RCC 7860 (cell line): ENCODE results near the gene KDM4F.

Source experiments
- DNase-seq: peaks from one replicate; pipeline ENCODE4 v3.0.0-alpha.2; 2015; ENCODE audit warnings: low spot score
- FAIRE-seq: peaks from 2 replicates; lab custom pipeline; 2012; peaks lifted over from hg19 to GRCh38; lab: Jason Lieb, UNC

KDM4F gene

DNA sequence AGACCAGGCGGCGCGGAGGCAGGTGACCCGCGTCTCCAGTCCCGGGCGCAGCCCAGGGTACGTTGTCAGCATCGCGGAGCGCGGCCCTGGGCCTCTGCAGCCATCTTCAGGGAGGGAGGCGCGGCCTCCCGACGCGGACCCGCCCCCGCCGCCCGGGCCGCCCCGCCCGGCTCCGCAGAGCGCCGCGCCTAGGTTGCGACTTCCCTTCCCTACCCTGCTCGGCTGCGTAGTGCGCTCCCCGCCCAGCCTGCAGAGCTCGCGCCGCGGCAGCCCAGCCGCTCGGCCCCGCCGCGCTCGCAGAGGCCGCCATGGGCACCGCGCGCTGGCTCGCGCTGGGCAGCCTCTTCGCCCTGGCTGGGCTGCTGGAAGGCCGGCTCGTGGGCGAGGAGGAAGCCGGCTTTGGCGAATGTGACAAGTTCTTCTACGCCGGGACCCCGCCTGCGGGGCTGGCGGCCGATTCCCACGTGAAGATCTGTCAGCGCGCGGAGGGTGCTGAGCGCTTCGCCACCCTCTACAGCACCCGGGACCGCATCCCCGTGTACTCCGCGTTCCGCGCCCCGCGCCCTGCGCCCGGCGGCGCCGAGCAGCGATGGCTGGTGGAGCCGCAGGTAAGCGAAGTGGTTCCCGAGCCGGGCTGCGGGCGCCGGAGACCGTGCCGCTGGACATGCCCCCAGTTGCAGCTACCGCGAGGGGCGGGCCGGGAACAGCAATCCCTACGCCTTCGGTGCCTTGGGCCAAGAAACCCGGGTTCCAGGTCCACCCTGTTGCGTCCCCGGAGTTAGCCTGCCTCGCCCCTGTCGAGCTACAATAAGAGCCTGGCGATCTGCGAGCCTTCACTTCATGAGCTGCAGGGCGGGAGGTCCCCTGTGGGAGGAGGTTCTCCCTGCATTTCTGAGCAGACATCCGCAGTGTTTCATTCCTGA lies 40.7 kb downstream of the KDM4F start, which contains the start of gene ENDOD1:
Gene ENDOD1 (plus strand): TSS at position 227 of the 923 bp plus-strand sequence. CDS start 82 bp downstream, at position 309.
- FAIRE-seq = no peak
- DNase-seq = peak; percentile 50

DNA sequence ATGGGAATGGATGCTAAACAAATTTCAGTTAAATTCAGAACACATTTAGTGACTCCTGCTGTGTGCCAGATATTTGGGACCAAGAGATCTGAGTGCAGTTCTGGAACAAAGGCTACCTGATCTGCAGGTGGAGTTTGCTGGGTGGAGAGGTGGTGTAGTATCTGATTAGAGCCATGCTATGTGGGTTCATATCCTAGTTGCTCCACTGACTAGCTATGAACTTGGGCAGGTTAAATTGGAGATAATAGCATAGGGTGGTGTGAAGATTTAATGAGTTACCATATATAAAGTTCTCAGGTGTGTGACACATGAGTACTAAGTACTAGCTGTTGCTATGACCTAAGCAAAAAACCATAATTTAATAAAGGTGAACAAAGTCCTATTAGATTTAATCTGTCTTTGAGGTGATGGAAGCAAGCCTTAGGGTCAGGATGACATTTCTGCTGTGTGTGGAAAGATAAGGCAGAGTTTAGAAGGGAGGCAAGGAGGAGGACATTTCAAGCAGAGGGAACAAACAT lies 42.5 kb downstream of the KDM4F start:
- FAIRE-seq (no peak), DNase-seq (no peak)

DNA sequence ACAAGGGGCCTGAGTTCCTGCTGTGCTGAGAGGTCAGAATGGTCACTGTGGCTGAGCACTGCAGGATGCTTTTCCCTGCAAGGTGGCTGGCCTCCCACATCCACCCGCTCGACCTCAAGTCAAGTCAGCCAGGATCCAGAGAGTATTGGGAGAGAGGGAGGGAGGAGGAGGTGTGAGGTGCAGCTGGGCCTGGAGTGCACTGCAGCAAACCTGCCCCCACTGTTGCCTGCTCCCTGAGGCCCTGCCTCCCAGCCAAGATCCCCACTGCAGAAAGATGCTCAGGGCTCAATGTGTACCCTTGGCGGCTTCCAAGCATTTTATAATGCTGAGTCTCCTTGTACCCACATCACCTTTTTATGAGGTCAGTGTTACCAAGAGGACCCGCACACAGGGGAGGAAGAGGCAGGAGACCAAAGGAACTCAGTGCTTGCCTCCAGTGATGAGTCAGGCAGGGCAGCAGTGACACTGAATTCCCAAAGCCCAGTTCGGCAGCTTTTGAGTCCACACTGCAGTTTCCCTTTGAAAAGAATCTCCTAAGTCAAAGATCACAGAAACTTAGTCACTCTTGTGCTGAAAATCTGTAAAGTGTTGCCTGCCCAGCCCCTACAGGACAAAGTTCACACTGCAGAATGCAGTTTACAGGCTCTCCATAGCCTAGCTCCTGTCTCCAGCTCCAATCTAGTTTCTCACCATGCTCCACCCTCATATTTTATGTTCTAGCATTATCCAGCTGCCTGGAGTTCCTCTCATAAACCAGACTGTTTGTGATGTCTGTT lies 43.5 kb downstream of the KDM4F start:
- peak; percentile 65 for FAIRE-seq
- peak; percentile 85 for DNase-seq

DNA sequence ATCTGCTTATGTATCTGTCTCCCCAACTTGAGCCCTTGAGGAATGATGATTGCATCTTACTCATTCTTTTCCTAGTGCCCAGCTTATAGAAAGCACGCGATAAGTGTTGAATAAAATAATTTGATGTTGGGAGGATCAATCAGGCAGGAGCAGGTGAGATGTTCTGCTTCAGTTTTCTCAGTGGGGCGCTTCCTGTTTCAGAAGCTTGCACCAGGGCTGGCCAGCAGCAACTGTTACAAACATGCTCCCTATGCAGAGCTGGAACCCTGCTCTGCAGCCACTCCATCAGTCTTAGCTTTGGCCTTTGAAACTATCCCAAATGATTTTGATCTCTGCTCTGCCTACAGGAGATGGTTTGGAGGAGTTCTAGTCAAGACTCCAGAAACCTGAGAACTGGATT lies 44.3 kb downstream of the KDM4F start:
- DNase-seq = no peak
- no peak for FAIRE-seq

DNA sequence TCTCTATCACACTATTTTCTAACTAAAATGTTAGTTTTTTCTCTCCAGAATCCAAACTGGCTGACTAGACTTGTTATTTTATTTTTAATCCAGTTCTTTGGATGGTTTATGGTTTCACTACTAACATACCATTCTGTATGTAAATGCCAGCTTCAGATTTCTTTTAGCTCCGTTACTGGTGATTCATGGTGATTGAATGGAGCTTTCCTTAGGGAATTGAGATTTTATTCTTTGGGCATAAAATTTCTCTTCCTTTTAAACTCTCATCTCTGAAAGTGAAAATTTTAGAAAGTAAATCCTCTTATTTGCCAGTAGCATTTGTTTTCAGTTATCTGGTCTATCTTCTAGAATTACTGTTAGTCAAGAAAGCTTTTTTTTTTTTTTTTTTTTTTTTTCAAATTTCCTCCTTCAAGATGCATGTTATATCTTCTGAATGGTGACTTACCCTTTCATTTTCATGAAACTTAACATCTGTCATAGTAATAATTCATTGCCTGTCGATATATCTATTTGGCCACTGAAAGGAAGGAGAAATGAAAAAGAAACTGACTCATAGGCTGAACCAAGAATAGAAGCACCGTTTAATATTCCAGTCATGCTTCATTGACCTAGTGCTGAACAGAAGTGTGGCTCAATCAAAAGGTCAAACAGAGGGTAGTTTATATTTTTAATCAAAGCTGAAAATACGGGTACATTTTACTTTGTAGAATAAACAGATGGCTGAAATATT lies 46.8 kb downstream of the KDM4F start:
- DNase-seq (peak; percentile 10), FAIRE-seq (peak; percentile 60)

DNA sequence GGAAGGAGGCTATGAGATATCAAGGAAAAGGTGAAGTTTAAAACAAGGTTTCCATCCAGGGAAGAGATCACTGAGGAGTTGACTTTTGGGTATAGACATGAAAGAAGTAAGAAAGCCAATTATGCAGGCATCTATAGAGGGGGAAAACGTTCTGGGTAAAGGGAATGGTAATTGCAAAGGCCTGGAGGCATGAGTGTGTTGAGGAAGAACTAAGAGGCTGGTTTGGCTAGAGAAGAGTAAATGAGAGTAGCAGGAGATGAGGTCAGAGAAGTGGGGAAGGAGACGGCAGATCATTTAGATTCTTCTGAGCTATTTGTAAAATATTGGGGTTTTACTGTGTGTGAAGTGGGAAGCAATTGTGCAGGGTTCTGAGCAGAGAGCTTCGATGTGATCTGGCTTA lies 48.0 kb downstream of the KDM4F start:
- FAIRE-seq (no peak), DNase-seq (no peak)

DNA sequence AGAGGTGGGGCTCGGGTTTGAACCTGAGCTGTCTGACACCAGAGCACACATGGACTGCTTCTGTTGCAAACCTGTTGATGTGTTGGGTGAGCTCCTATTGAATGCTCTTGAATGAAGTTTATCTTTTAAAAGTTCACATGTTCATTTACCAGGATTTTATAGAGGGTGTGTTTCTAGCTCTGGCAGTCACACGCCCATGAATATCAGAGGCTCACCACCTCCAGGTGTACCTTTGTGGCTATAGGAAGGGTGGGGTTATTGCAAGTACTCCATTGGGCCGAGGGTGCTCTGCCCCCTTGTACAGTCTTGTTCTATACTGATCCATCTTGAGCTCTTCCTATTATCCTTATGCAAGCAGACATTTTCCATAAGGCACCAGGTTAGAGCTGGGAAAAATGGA lies 49.6 kb downstream of the KDM4F start:
- FAIRE-seq (no peak), DNase-seq (no peak)

DNA sequence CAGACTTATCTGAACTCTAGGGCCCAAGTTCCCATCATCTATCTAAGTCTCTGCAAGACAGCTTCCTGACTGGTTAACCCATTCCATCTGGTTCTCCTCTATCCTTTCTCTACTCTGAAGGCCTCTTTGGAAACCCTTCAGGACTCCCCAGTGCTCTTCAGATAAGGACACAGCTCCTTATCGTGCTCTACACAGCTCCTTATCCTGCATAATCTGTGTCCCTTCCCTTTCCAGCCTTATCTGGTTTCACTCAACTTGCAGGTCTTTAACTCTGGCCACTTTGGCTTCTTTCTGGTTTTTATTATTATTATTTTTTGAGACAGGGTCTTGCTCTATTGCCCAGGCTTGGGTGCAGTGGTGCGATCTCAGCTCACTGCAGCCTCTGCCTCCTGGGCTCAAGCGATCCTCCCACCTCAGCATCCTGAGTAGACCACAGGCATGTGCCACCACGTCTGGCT lies 51.0 kb downstream of the KDM4F start:
- DNase-seq (no peak), FAIRE-seq (no peak)
